OCI-M2 (cell line): ENCODE data around the gene TNFRSF12A.
A peak's percentile ranks its signal among the peaks of the same experiment; 100 is the strongest.

ENCODE experiments used
- DNase-seq: peaks from one replicate; lab custom pipeline; 2025; ENCODE audit not compliant: unreplicated experiment; lab: John Stamatoyannopoulos, UW

The TNFRSF12A gene

GRCh38 chr16:3020247-3020603 lies at the start of gene TNFRSF12A:
Gene TNFRSF12A, plus strand, starts transcription at chr16:3020368. Its CDS starts 30 bp downstream, at chr16:3020398.
- no peak for DNase-seq

GRCh38 chr16:2970563-2970962 lies 49.6 kb upstream of the TNFRSF12A start:
- no peak for DNase-seq

- no peak for DNase-seq
Observed at GRCh38 chr16:2971134-2971984, 48.8 kb upstream of the TNFRSF12A start.

- DNase-seq, result no peak
Observed at GRCh38 chr16:2971985-2972784, 48.0 kb upstream of the TNFRSF12A start.

- DNase-seq, result no peak
Observed at GRCh38 chr16:2973093-2973492, 47.1 kb upstream of the TNFRSF12A start.

DNA sequence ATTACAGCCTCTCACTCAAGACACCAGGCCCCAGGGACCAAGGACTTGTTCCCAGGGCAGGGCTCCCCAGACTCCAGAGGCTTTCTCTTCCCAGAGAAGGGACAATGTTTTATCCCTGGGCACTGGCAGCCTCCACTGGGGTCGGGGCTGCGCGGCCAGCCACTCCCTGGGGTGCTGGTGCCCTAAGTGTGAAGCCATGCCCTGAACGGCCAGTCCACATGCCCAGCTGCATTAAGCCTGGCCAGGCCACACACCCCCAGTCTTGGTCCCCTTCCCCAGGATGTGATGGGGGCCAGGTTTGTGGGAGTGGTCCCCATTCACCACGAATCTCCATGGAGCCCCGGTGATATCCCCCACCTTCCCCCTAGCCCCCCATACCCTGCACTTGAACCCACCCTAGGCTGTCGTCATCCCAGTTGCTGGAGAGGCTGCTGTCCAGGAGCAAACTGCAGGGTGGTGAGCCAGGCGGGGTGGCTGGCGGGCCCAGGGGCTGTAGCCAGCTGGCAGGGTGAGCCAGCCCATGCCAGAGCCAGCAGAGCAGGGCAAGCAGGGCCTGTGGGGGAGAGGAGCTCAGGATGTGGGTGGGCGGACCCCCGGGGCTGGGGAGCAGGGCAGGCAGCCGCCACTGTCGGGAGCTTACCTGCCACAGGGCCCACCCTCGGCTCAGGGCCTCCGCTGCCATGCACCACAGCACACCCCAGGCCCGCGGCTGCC lies 46.4 kb upstream of the TNFRSF12A start:
- no peak for DNase-seq

DNA sequence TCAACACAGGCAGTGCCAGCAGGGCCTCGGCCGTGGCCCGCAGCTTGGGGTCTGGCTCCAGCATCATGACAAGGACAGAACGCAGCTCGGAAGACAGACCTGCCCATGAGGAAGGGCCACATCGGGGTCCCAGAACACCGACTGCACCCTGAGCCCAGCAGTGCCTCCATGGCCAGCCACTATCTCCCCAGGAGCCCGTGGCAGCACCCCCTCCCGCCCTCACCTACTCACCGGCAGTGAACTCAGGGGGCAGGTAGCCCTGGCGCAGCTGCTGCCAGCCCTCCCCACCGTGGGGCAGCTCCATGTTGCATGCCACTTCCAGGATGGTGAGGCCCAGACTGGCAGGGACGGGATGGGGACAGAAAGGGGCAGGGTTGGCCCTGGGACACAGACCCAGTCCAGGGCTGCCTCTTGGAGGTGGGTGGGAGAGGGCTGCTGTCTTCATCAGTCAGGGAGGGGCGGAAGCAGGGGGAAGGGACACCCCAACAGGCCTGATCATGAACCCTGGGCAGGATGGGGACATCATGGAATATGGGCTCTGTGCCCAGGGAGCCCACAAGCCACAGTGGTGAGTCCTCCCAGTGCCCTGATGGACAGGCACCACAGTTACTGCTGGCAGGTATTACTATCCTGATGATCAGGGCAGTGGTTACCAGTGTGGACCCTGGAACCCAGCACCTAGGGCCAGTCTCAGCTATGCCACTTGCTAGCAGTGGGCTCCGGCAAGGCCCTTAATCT lies 45.7 kb upstream of the TNFRSF12A start:
- DNase-seq, result no peak

GRCh38 chr16:2975161-2975795 lies 44.9 kb upstream of the TNFRSF12A start:
- no peak for DNase-seq

DNA sequence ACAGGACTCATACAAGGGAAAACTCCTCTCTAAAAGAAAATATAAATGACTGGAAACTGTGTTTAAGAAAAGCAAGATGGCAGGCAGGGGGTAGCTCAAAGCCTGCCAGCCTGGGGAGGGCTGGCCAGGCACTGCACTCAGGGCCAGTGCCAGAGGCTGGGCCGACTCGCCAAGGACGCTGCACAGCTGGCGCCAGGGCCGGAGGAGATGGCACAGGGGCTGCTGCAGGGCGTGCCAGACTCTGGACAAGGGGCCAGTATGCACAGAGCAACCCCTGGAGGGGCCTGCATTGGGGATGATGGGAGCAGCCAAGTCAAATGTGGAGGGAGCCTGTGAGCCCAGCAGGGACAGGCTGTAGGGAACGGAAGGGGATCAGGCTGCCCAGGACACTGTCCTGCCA lies 44.0 kb upstream of the TNFRSF12A start:
- DNase-seq, result no peak

GRCh38 chr16:2976673-2977072 lies 43.5 kb upstream of the TNFRSF12A start:
- no peak for DNase-seq

DNA sequence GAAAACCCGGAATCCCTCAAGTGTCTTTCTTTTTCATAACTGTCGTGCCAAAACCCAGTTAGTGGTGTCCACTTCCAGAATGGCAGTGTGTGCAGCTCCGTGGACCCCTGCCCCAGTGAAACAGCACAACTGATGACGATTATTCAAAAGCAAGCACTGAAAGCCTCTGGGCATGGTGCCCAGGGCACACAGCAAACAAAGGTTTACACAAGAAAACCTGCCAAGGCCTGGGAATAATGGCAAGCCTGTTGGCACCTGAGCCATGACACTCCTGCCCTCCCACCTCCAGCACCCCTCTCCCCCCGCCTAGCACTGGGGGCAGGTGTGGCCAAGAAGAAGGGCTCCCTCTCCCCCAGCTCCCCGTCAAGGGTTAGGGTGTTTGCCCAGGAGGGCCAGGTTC lies 42.7 kb upstream of the TNFRSF12A start:
- DNase-seq, result no peak

DNA sequence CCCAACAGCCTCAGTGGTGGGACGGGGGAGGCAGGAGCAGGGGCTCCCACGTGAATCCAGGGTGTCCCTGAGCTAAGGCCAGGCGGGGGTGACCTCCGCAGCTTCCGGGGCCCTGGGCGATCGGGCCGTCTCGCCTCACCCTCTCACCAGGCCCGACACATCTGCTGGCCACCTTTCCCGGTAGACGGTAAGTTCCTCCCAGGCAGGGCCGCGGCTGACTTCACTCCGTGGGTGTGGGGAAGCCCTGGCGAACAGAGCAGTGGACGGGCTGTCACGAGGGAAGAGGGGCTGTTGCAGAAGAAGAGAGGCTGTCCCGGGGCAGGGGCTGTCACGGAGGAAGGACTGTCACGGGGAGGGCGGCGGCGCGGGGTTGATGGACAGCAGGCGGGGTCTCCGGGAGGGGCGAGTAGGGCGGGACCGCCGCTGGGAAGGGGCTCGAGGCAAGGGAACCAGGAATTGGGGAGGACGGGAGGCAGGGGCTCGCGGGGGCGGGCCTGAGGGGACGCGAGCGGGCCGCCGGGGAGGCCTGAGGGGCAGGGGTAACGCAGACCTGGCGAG lies 40.4 kb upstream of the TNFRSF12A start:
- no peak for DNase-seq

DNA sequence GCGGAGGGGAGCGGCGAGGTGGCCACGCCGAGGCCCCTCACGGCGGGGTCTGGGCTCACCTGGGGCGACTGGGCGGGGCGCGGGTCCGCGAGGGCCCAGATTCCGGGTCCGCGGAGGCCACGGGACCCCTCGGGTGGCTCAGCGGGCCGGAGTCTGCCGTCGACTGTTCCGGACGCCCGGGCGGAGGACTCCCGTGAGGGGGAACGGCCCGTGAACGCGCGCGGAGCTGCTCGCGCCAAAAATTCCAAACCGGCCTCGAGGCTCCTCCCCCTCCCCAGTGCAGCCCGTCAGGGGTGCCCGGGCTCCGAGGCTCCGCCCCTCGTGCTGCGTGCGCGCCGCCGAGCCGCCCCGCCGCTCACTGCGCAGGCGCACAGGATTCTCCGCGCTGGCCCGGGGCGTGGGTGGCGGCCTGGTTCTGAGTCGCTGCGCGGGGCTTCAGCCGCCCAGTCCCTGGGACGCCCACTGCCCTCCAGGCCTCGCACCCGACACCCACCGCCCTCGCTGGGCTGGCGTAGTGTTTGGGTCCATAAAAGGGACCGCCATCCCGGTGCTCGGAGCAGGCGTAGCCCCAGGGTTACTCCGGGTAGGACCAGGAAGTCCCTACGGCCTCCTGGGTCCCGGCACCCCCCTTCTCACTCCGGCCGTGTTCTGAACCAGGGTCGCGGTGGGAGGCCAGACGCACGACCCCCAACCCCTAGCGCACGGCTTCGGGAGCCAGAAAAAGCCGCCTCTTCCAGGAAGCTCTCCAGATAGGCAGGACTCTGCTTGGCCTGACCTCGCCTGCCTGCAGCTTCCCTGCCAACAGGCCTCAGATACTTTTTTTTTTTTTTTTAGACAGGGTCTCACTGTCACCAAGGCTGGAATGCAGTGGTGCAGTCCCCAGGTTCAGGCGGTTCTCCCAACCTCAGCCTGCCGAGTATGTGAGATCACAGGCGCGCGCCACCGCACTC lies 39.7 kb upstream of the TNFRSF12A start, which contains the start of gene PKMYT1:
PKMYT1 (minus strand) TSS at position 220 of the 950 bp plus-strand sequence. CDS start 789 bp downstream, outside the sequence.
- DNase-seq, result peak; percentile 41

- DNase-seq, result peak; percentile 24
Observed at GRCh38 chr16:2981177-2981898, 38.8 kb upstream of the TNFRSF12A start.

DNA sequence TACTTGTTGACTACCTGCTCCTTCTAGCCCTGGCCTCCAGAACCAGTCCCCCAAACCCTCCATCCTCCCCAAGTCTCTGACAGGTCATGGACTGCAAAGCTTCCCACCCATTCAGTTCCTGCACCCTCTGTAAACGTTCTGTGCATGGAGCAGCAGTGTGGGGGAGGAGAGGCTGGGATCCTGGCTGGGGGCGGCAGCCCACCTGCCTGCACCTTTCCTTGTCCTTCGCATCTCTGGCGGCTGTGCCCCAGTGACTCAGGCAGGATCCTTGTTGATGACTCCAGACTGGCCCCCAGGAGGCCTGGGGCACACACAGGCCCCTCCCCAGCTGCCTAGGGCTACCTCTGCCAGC lies 38.3 kb upstream of the TNFRSF12A start:
- DNase-seq, result no peak

GRCh38 chr16:2982402-2982801 lies 37.8 kb upstream of the TNFRSF12A start:
- DNase-seq, result no peak

- no peak for DNase-seq
Observed at GRCh38 chr16:2983706-2984136, 36.4 kb upstream of the TNFRSF12A start.

GRCh38 chr16:2985462-2985861 lies 34.7 kb upstream of the TNFRSF12A start:
- no peak for DNase-seq
